Esophagus muscularis mucosa (tissue), 4 donors: Measurements from ENCODE around the gene DDX59. TPM values are rescaled to one million over a fixed set of nuclear protein-coding genes. Genes with fewer than 3 reads are reported as not detected.

Source experiments
- DNase-seq: peaks from one replicate; pipeline ENCODE4 v3.0.0-alpha.2; 2017; ENCODE audit errors: extremely low spot score
- H3K27ac ChIP-seq, 4 donors: fragments of 200-600 bp; sonication (generic); replicated peaks in 1 of 4; 1 replicate in 3 of 4; 2 replicates in 1 of 4; pipeline ENCODE4 v1.5.1; 2016 to 2019; ENCODE audit warnings: mild to moderate bottlenecking in 1 of 4
- H3K27me3 ChIP-seq, 4 donors: fragments of 200-600 bp; sonication (generic); one replicate each; pipeline versions ENCODE4 v1.5.1 to v1.6.0; 2016 to 2019
- H3K36me3 ChIP-seq, 4 donors: fragments of 200-600 bp; sonication (generic); one replicate each; pipeline ENCODE4 v1.5.1; 2016 to 2019
- H3K4me1 ChIP-seq, 4 donors: fragments of 200-600 bp; sonication (generic); one replicate each; pipeline ENCODE4 v1.5.1; 2016 to 2019
- H3K4me3 ChIP-seq, 4 donors: fragments of 200-600 bp; sonication (generic); 1 replicate in 2 of 4; 2 replicates in 2 of 4; pipeline ENCODE4 v1.5.1; 2016 to 2019; ENCODE audit warnings: mild to moderate bottlenecking in 4 of 4, moderate library complexity in 1 of 4
- H3K9me3 ChIP-seq, 4 donors: fragments of 200-600 bp; sonication (generic); 1 replicate in 3 of 4; 2 replicates in 1 of 4; pipeline ENCODE4 v1.5.1; 2016 to 2019
- EP300 ChIP-seq: sonication (generic); formaldehyde crosslinking; IDR thresholded peaks from one replicate; pipeline ENCODE4 v1.6.1; 2017; ENCODE audit warnings: antibody characterized with exemption
- POLR2A ChIP-seq: fragments of 450-650 bp; IDR thresholded peaks from one replicate; pipeline ENCODE4 v1.6.1; 2017; ENCODE audit warnings: antibody characterized with exemption, moderate library complexity, mild to moderate bottlenecking, low read depth
- POLR2AphosphoS5 ChIP-seq, 2 donors: sonication (generic); formaldehyde crosslinking; IDR thresholded peaks; one replicate each; pipeline ENCODE4 v1.6.1; 2017; ENCODE audit warnings: antibody characterized with exemption in 2 of 2
- WGBS: methylation state at CpG from one replicate; pipeline ENCODE4 v1.1.5; 2018; 5-methylcytosine and 5-hydroxymethylcytosine counted together
- intact Hi-C: fragments of 100-400 bp; cut with DNase I; formaldehyde crosslinking; loops from one replicate; pipeline ENCODE4 v1.15.1; 2023
- total RNA-seq, 4 donors: library from RNA; depleted of rRNA; stranded (reverse); fragments of >200 nt; gene quantifications; one replicate each; pipeline versions ENCODE4 v1.1.0 to v1.2.1, GENCODE V29; 2016
- TF ChIP-seq, protein P1 (sequence below), 3 experiments: fragments of 200-600 bp in 2 of 3; fragments of 450-650 bp in 1 of 3; sonication (generic) in 2 of 3; IDR thresholded peaks; one replicate each; pipeline ENCODE4 v1.5.1; 2017 to 2019; ENCODE audit warnings: antibody characterized with exemption in 3 of 3, mild to moderate bottlenecking in 2 of 3, moderate library complexity in 1 of 3

DDX59 gene
- total RNA-seq, 4 donors from 2014 or later, result 18.1 to 30.0 (median 21.7) TPM

DNA sequence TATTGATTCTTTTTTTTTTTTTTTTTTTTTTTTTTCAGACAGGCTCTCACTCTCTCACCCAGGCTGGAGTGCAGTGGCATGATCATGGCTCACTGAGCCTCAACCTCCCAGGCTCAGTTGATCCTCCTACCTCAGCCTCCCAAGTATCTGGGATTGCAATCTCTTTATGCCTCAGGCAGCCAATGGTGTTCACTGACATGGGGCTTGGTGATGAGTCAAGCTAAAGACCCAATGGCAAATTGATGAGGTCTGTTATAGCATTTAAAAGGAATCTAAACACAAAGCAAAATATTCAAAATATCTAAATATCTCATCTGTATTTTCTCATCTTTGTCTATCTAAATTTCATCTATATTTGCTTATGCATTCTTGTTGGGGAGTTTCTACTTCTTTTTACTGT, 38.5 kb upstream of the DDX59 start:
- Histone ChIP-seq H3K27me3 (no peaks in the 10 kb centered on the region), H3K4me1 (no peaks in the 10 kb centered on the region), H3K27ac (no peak overlapping the region), H3K9me3 (no peaks in the 10 kb centered on the region), H3K4me3 (no peak overlapping the region), H3K36me3 (no peaks in the 10 kb centered on the region)
- no peak for DNase-seq
- intact Hi-C loops, result no loop called here
- TF ChIP-seq POLR2AphosphoS5 (IDR thresholded peaks at IDR 0.05) (no peak), POLR2A (no peak), EP300 (no peak)
- TF ChIP-seq, protein P1, sequence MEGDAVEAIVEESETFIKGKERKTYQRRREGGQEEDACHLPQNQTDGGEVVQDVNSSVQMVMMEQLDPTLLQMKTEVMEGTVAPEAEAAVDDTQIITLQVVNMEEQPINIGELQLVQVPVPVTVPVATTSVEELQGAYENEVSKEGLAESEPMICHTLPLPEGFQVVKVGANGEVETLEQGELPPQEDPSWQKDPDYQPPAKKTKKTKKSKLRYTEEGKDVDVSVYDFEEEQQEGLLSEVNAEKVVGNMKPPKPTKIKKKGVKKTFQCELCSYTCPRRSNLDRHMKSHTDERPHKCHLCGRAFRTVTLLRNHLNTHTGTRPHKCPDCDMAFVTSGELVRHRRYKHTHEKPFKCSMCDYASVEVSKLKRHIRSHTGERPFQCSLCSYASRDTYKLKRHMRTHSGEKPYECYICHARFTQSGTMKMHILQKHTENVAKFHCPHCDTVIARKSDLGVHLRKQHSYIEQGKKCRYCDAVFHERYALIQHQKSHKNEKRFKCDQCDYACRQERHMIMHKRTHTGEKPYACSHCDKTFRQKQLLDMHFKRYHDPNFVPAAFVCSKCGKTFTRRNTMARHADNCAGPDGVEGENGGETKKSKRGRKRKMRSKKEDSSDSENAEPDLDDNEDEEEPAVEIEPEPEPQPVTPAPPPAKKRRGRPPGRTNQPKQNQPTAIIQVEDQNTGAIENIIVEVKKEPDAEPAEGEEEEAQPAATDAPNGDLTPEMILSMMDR (IDR thresholded peaks at IDR 0.05), result no peak

DNA sequence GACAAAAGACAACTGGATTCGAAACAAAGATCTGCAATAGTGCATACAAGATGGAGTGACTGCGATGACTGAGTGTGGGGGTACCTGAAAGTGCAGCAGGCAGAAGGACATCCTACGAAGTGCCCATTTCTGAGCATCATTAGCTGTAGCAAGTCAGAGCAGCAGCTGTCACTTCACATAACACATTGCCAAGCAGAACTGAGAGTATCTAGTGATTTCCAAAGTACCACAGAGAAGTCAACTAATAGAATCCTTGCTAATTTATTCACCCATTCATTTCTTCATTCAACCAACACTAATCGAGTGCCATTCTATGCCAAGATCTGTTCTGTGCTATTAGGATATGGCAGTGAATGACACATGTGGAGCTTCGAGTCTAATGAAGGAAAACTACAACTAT, 37.4 kb upstream of the DDX59 start:
- H3K36me3 ChIP-seq, result no peaks in the 10 kb centered on the region
- DNase-seq, result no peak
- H3K4me1 ChIP-seq, result no peaks in the 10 kb centered on the region
- intact Hi-C loops, result no loop called here
- WGBS, result 94% methylated on average over 5 of the region's 5 CpGs
- no peak overlapping the region for H3K27ac ChIP-seq
- no peaks in the 10 kb centered on the region for H3K27me3 ChIP-seq
- H3K4me3 ChIP-seq, result no peak overlapping the region
- TF ChIP-seq, protein P1 (IDR thresholded peaks at IDR 0.05), result no peak
- TF ChIP-seq POLR2AphosphoS5 (IDR thresholded peaks at IDR 0.05), result no peak
- TF ChIP-seq POLR2A, result no peak
- no peak for TF ChIP-seq EP300
- no peaks in the 10 kb centered on the region for H3K9me3 ChIP-seq

DNA sequence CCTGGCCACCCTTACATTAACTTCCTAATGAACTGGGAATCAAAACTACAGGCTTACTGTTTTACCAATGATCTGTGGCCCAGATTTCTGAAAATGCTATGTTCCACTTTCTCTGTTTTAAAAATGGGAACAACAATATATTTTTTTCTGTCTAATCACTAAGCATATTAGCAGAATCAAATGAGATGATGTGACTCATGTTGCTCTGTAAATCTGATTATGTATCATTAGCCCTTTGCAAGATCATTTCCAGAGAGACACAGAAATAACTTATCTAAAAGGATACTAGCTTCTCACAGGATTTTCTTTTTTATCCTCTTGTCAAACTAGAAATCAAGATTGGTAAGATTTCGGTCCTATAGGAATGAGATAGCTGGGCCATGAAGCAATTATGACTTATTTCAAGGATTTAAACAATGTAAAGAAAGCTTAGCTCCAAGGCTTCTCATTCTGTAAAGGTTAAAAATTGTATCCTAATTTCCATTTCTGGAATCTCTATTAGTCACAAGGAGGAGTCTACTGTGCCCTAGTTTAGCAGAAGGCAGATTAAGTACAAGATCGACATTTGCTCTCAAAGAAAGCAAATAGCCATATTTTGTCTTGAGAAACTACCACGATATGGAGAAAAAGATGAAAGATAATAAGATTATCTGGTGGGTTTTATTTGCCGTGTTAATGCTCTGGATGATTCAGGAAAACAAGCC, 36.6 kb upstream of the DDX59 start:
- Histone ChIP-seq H3K36me3 (no peaks in the 10 kb centered on the region), H3K27ac (no peak overlapping the region), H3K27me3 (no peaks in the 10 kb centered on the region), H3K4me3 (no peak overlapping the region), H3K4me1 (no peaks in the 10 kb centered on the region), H3K9me3 (no peaks in the 10 kb centered on the region)
- 82% methylated on average over 4 of the region's 4 CpGs for WGBS
- intact Hi-C loops, result no loop called here
- no peak for TF ChIP-seq EP300
- TF ChIP-seq, protein P1 (IDR thresholded peaks at IDR 0.05), result no peak
- no peak for TF ChIP-seq POLR2A
- no peak for TF ChIP-seq POLR2AphosphoS5 (IDR thresholded peaks at IDR 0.05)
- no peak for DNase-seq

DNA sequence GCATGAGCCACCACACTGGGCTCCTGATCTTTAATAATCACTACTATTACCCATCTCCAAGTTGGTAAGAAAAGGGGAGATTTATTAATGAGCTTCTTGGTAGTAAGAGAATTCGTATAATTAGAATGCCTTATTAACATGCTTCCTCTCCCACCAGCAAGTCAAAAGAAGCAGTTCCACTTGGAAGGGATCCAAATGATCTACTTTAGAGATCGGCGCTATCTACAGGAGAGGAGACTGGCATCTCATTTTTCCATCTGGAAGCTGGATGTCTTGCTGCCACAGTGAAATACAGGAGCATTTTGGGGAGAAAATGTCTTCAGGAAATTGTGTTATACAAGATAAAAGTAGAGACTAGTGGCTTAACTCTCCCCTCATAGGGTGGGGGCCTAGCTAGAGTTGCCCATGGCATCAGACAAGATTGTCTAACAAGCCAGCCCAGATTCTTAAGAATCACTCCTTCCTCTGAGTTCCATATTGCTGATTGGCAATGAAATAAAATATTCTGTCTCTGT, 35.3 kb upstream of the DDX59 start:
- no peaks in the 10 kb centered on the region for H3K9me3 ChIP-seq
- H3K27me3 ChIP-seq, result no peaks in the 10 kb centered on the region
- intact Hi-C loops, result no loop called here
- no peak for DNase-seq
- WGBS, result 81% methylated on average over 3 of the region's 3 CpGs
- H3K27ac ChIP-seq, result no peak overlapping the region
- no peaks in the 10 kb centered on the region for H3K36me3 ChIP-seq
- no peak overlapping the region for H3K4me3 ChIP-seq
- no peaks in the 10 kb centered on the region for H3K4me1 ChIP-seq
- TF ChIP-seq EP300, result no peak
- no peak for TF ChIP-seq POLR2A
- TF ChIP-seq, protein P1 (IDR thresholded peaks at IDR 0.05), result no peak
- no peak for TF ChIP-seq POLR2AphosphoS5 (IDR thresholded peaks at IDR 0.05)

DNA sequence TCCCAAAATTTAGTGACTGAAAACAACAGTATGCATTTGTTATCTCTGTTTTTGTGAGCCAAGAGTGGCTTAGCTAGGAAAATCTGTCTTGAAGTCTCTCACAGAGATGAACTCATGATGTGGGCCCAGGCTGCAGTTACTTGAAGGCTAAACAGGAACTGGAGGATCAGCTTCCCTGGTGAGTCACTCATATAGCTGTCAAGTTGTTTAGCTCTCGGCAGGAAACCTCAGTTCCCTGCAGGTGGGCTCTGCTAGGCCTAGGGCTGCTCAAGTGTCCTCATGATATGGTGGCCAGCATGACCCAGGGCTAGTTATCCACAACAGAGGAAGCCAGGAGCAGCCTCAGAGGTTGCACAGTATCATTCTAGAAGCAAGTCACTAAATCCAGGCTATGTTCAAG, 30.2 kb upstream of the DDX59 start:
- TF ChIP-seq POLR2A (no peak), POLR2AphosphoS5 (IDR thresholded peaks at IDR 0.05) (no peak), EP300 (no peak)
- TF ChIP-seq, protein P1 (IDR thresholded peaks at IDR 0.05), result no peak
- H3K9me3 ChIP-seq, result no peaks in the 10 kb centered on the region
- no peaks in the 10 kb centered on the region for H3K27me3 ChIP-seq
- DNase-seq, result no peak
- no peaks in the 10 kb centered on the region for H3K36me3 ChIP-seq
- 50% methylated on average over 1 of the region's 1 CpG for WGBS
- intact Hi-C loops, result no loop called here
- no peak overlapping the region for H3K4me3 ChIP-seq
- H3K4me1 ChIP-seq, result no peaks in the 10 kb centered on the region
- no peak overlapping the region for H3K27ac ChIP-seq
